GM21717 (cell line): Measurements from ENCODE around the gene SH3TC1.

Experiments
- ATAC-seq: cut with Tn5 transposase; IDR thresholded peaks from one replicate; pipeline ENCODE4 v1.9.1; 2021; ENCODE audit warnings: mild to moderate bottlenecking, moderate library complexity; ENCODE audit not compliant: unreplicated experiment

SH3TC1 gene

GRCh38 chr4:8241211-8241779, 42.2 kb downstream of the SH3TC1 start:
- no peak for ATAC-seq

GRCh38 chr4:8241895-8242696, 43.0 kb downstream of the SH3TC1 start:
- no peak for ATAC-seq

- ATAC-seq: no peak
Measured at GRCh38 chr4:8242782-8243560, 43.9 kb downstream of the SH3TC1 start.

- no peak for ATAC-seq
Measured at GRCh38 chr4:8244001-8244757, 45.1 kb downstream of the SH3TC1 start.

GRCh38 chr4:8244931-8245460, 45.9 kb downstream of the SH3TC1 start:
- ATAC-seq: no peak

GRCh38 chr4:8245884-8246833, 47.1 kb downstream of the SH3TC1 start:
- no peak for ATAC-seq

GRCh38 chr4:8247047-8247930, 48.2 kb downstream of the SH3TC1 start:
- no peak for ATAC-seq

- no peak for ATAC-seq
Measured at GRCh38 chr4:8248091-8248490, 49.0 kb downstream of the SH3TC1 start.

GRCh38 chr4:8250227-8250626, 51.1 kb downstream of the SH3TC1 start:
- no peak for ATAC-seq

- ATAC-seq: no peak
Measured at GRCh38 chr4:8250637-8251036, 51.5 kb downstream of the SH3TC1 start.

GRCh38 chr4:8251110-8251883, 52.2 kb downstream of the SH3TC1 start:
- ATAC-seq: no peak

GRCh38 chr4:8252301-8253173, 53.4 kb downstream of the SH3TC1 start:
- no peak for ATAC-seq

GRCh38 chr4:8254076-8254475, 55.0 kb downstream of the SH3TC1 start:
- no peak for ATAC-seq

GRCh38 chr4:8255698-8256441, 56.8 kb downstream of the SH3TC1 start:
- no peak for ATAC-seq

GRCh38 chr4:8257854-8258253, 58.8 kb downstream of the SH3TC1 start:
- ATAC-seq: no peak

GRCh38 chr4:8258552-8259212, 59.6 kb downstream of the SH3TC1 start:
- no peak for ATAC-seq
